H1 (cell line): Measurements from ENCODE around the gene OR2AG2. TPM values are rescaled to one million over a fixed set of nuclear protein-coding genes. Genes with fewer than 3 reads are reported as not detected.

Experiments used
- CTCF ChIA-PET: fragments of 300-600 bp; sonication (Branson Sonifier 250); formaldehyde crosslinking; loops from one replicate; lab custom pipeline; 2021; ENCODE audit not compliant: partially characterized antibody; lab: Charles Lee
- POLR2A ChIA-PET: fragments of 300-600 bp; sonication (Branson Sonifier 250); formaldehyde crosslinking; loops from one replicate; lab custom pipeline; 2021; ENCODE audit warnings: inconsistent platforms; ENCODE audit not compliant: partially characterized antibody; lab: Charles Lee
- DNase-seq, 2 experiments: peaks; one replicate each; pipeline versions ENCODE4 v3.0.0 to v3.0.0-alpha.2; 2010 to 2022; ENCODE audit warnings: low spot score in 2 of 2, low read depth in 1 of 2, mixed read lengths in 1 of 2
- FAIRE-seq: peaks from 2 replicates; lab custom pipeline; 2011; peaks lifted over from hg19 to GRCh38; lab: Jason Lieb, UNC
- H2AFZ ChIP-seq: 2 replicates; pipeline ENCODE4 v1.8.1; 2012; ENCODE audit warnings: low read length, inconsistent platforms
- H2AK5ac ChIP-seq: 2 replicates; pipeline ENCODE4 v1.6.1; 2013; ENCODE audit warnings: low read depth, low read length
- H2BK120ac ChIP-seq: replicated peaks from 2 replicates; pipeline ENCODE3; 2013; ENCODE audit warnings: low read depth, low read length, inconsistent platforms
- H2BK12ac ChIP-seq: 2 replicates; pipeline ENCODE4 v1.6.1; 2013; ENCODE audit warnings: low read depth, low read length
- H2BK15ac ChIP-seq: 2 replicates; pipeline ENCODE4 v1.6.1; 2013; ENCODE audit warnings: low read length
- H2BK20ac ChIP-seq: 2 replicates; pipeline ENCODE4 v1.6.1; 2013; ENCODE audit warnings: low read length
- H2BK5ac ChIP-seq: 2 replicates; pipeline ENCODE4 v1.6.1; 2013; ENCODE audit warnings: low read depth, low read length
- H3K14ac ChIP-seq: 2 replicates; pipeline ENCODE4 v1.6.1; 2013; ENCODE audit warnings: inconsistent platforms; ENCODE audit not compliant: insufficient read length
- H3K18ac ChIP-seq: 2 replicates; pipeline ENCODE4 v1.6.1; 2013; ENCODE audit warnings: low read length; ENCODE audit errors: extremely low read depth
- H3K23ac ChIP-seq: 2 replicates; pipeline ENCODE4 v1.6.1; 2013; ENCODE audit warnings: inconsistent platforms; ENCODE audit not compliant: insufficient read length
- H3K23me2 ChIP-seq: 2 replicates; pipeline ENCODE4 v1.6.1; 2013; ENCODE audit warnings: low read depth, low read length
- H3K27ac ChIP-seq: 2 replicates; pipeline ENCODE4 v1.6.1; 2011; ENCODE audit warnings: low read depth, low read length, inconsistent platforms
- H3K27me3 ChIP-seq, 4 experiments: replicated peaks in 1 of 4; 1 replicate in 1 of 4; 2 replicates in 3 of 4; pipeline versions ENCODE4 v1.6.1 to v1.8.1; 2011 to 2013; ENCODE audit warnings: low read length in 3 of 4, mild to moderate bottlenecking in 3 of 4, inconsistent platforms in 2 of 4, mixed read lengths in 2 of 4, moderate library complexity in 1 of 4; ENCODE audit not compliant: control insufficient read depth in 3 of 4, insufficient read depth in 3 of 4; ENCODE audit errors: extremely low read depth in 1 of 4
- H3K36me3 ChIP-seq, 4 experiments: 2 replicates each; pipeline versions ENCODE4 v1.6.1 to v1.8.1; 2011 to 2013; ENCODE audit warnings: mild to moderate bottlenecking in 4 of 4, low read length in 3 of 4, moderate library complexity in 2 of 4, control low read depth in 1 of 4, inconsistent platforms in 1 of 4; ENCODE audit not compliant: insufficient read depth in 4 of 4, control insufficient read depth in 2 of 4
- H3K4ac ChIP-seq: replicated peaks from 2 replicates; pipeline ENCODE3; 2013; ENCODE audit warnings: low read length, low read depth, mixed read lengths, inconsistent platforms; ENCODE audit not compliant: insufficient read length
- H3K4me1 ChIP-seq, 4 experiments: replicated peaks in 1 of 4; 1 replicate in 1 of 4; 2 replicates in 3 of 4; pipeline versions ENCODE4 v1.6.1 to v1.8.1; 2011 to 2013; ENCODE audit warnings: low read length in 3 of 4, inconsistent platforms in 2 of 4, mixed read lengths in 1 of 4; ENCODE audit not compliant: insufficient read depth in 4 of 4, control insufficient read depth in 3 of 4
- H3K4me2 ChIP-seq, 2 experiments: 2 replicates each; pipeline versions ENCODE4 v1.6.1 to v1.8.1; 2011 to 2013; ENCODE audit warnings: low read depth in 2 of 2, low read length in 2 of 2, control low read depth in 1 of 2, inconsistent platforms in 1 of 2, mild to moderate bottlenecking in 1 of 2; ENCODE audit not compliant: insufficient read depth in 1 of 2
- H3K4me3 ChIP-seq, 4 experiments: fragments of 200-600, 300-600 bp in 1 of 4; sonication (generic), shearing (Covaris generic), sonication (Bioruptor Twin) in 1 of 4; 2 replicates each; pipeline versions ENCODE4 v1.5.1 to v1.8.1; 2011 to 2016; ENCODE audit warnings: low read length in 4 of 4, low read depth in 3 of 4, control low read depth in 2 of 4, inconsistent platforms in 2 of 4, mild to moderate bottlenecking in 2 of 4, mixed read lengths in 1 of 4, moderate library complexity in 1 of 4; ENCODE audit not compliant: insufficient read depth in 2 of 4; ENCODE audit errors: extremely low read depth in 1 of 4
- H3K56ac ChIP-seq: replicated peaks from 2 replicates; pipeline ENCODE3; 2013; ENCODE audit warnings: low read depth, mild to moderate bottlenecking, mixed read lengths, low read length, inconsistent platforms; ENCODE audit not compliant: insufficient read length
- H3K79me1 ChIP-seq: 2 replicates; pipeline ENCODE4 v1.6.1; 2013; ENCODE audit warnings: low read depth, low read length, control low read depth
- H3K79me2 ChIP-seq, 2 experiments: 2 replicates each; pipeline versions ENCODE4 v1.6.1 to v1.8.1; 2012 to 2013; ENCODE audit warnings: low read length in 2 of 2, mild to moderate bottlenecking in 2 of 2, inconsistent platforms in 1 of 2; ENCODE audit not compliant: insufficient read depth in 2 of 2, control insufficient read depth in 1 of 2
- H3K9ac ChIP-seq, 4 experiments: replicated peaks in 1 of 4; 1 replicate in 1 of 4; 2 replicates in 3 of 4; pipeline versions ENCODE4 v1.6.1 to v1.8.1; 2011 to 2013; ENCODE audit warnings: low read depth in 3 of 4, low read length in 3 of 4, control low read depth in 2 of 4, mild to moderate bottlenecking in 2 of 4, moderate library complexity in 2 of 4, inconsistent platforms in 1 of 4; ENCODE audit errors: extremely low read depth in 1 of 4
- H3K9me3 ChIP-seq, 2 experiments: 2 replicates each; pipeline versions ENCODE4 v1.6.1 to v1.8.1; 2012 to 2013; ENCODE audit warnings: mild to moderate bottlenecking in 2 of 2, moderate library complexity in 2 of 2, control low read depth in 1 of 2, inconsistent platforms in 1 of 2, low read depth in 1 of 2, low read length in 1 of 2, mixed read lengths in 1 of 2; ENCODE audit not compliant: insufficient read depth in 2 of 2
- H4K20me1 ChIP-seq, 2 experiments: replicated peaks in 1 of 2; 2 replicates each; pipeline versions ENCODE3 to v1.8.1; 2011 to 2013; ENCODE audit warnings: inconsistent platforms in 2 of 2, low read length in 2 of 2, mild to moderate bottlenecking in 1 of 2; ENCODE audit not compliant: insufficient read depth in 2 of 2, control insufficient read depth in 1 of 2
- H4K5ac ChIP-seq: 2 replicates; pipeline ENCODE4 v1.6.1; 2013; ENCODE audit warnings: low read length, low read depth, mixed read lengths, inconsistent platforms; ENCODE audit not compliant: insufficient read length
- H4K8ac ChIP-seq: 2 replicates; pipeline ENCODE4 v1.8.0; 2013; ENCODE audit warnings: mild to moderate bottlenecking, moderate library complexity, low read length, inconsistent platforms; ENCODE audit not compliant: insufficient read depth; ENCODE audit errors: extremely low read depth
- H4K91ac ChIP-seq: replicated peaks from 2 replicates; pipeline ENCODE3; 2013; ENCODE audit warnings: low read length, mixed read lengths, inconsistent platforms; ENCODE audit not compliant: insufficient read length
- BRCA1 ChIP-seq: IDR thresholded peaks from 2 replicates; pipeline ENCODE4 v1.6.1; 2012; ENCODE audit warnings: low read depth, low read length, improper control_type of control experiment
- HDAC2 ChIP-seq, 2 experiments: fragments of 300-600 bp in 1 of 2; sonication (generic) in 1 of 2; IDR thresholded peaks; 2 replicates each; pipeline ENCODE4 v1.6.1; 2011 to 2012; ENCODE audit warnings: low read depth in 2 of 2, low read length in 2 of 2, mild to moderate bottlenecking in 2 of 2, moderate library complexity in 2 of 2, borderline replicate concordance in 1 of 2, inconsistent platforms in 1 of 2
- HDAC6 ChIP-seq: IDR thresholded peaks from one replicate; pipeline ENCODE4 v1.7.1; 2012; ENCODE audit warnings: low read depth, mild to moderate bottlenecking, inconsistent platforms, low read length, moderate library complexity
- MAX ChIP-seq: IDR thresholded peaks from 2 replicates; pipeline ENCODE4 v1.6.1; 2012; ENCODE audit warnings: inconsistent platforms
- POU5F1 ChIP-seq: IDR thresholded peaks from 2 replicates; pipeline ENCODE4 v1.6.1; 2011; ENCODE audit warnings: low read depth, mild to moderate bottlenecking, low read length, moderate library complexity
- SIRT6 ChIP-seq: IDR thresholded peaks from one replicate; pipeline ENCODE4 v1.7.1; 2012; ENCODE audit warnings: low read length, inconsistent platforms
- SUZ12 ChIP-seq: fragments of 200-600 bp; sonication (generic); IDR thresholded peaks from 2 replicates; pipeline ENCODE4 v1.6.1; 2012; ENCODE audit warnings: mild to moderate bottlenecking, inconsistent platforms, low read length, moderate library complexity, mixed read lengths
- TBP ChIP-seq: IDR thresholded peaks from 2 replicates; pipeline ENCODE4 v1.6.1; 2011; ENCODE audit warnings: low read depth, low read length, improper control_type of control experiment
- YY1 ChIP-seq: IDR thresholded peaks from 2 replicates; pipeline ENCODE4 v1.6.1; 2011; ENCODE audit warnings: low read depth, mild to moderate bottlenecking, low read length
- ZNF274 ChIP-seq: IDR thresholded peaks from 2 replicates; pipeline ENCODE4 v1.7.0; 2012; ENCODE audit warnings: low read length, borderline replicate concordance; ENCODE audit errors: extremely low read depth
- WGBS, 2 experiments: shearing (Covaris generic) in 1 of 2; methylation state at CpG; one replicate each; pipeline versions ENCODE4 v1.1.6 to v1.1.7; 2013 to 2015; ENCODE audit warnings: low lambda C conversion rate in 2 of 2, mixed read lengths in 2 of 2, inconsistent platforms in 1 of 2, low coverage in 1 of 2, missing lambda C conversion rate in 1 of 2; ENCODE audit not compliant: insufficient replicate concordance in 2 of 2, insufficient coverage in 1 of 2, insufficient read length in 1 of 2; ENCODE audit errors: extremely low coverage in 1 of 2, missing lambda C conversion rate in 1 of 2; 5-methylcytosine and 5-hydroxymethylcytosine counted together
- polyA plus RNA-seq, 7 experiments: library from polyadenylated mRNA; depleted of rRNA in 3 of 7; stranded (reverse) in 5 of 7; unstranded in 2 of 7; fragments of >200 nt in 5 of 7; fragments of 200-250 nt in 2 of 7; gene quantifications; 1 replicate in 5 of 7; 2 replicates in 1 of 7; 4 replicates in 1 of 7; pipeline versions ENCODE4 v1.2.1 to v1.2.3, GENCODE V29; 2011 to 2013; ENCODE audit warnings: missing spikeins in 2 of 7, mixed read lengths in 2 of 7
- total RNA-seq: library from RNA; stranded (reverse); fragmentation: NEBNext Ultra II Directional; extraction: Animal tissue kit (Norgen Biotek cat#: 25700); gene quantifications from 2 replicates; pipeline ENCODE4 v1.2.1, GENCODE V29; 2021
- TF ChIP-seq, protein P1 (sequence below), 3 experiments: IDR thresholded peaks; 1 replicate in 2 of 3; 2 replicates in 1 of 3; pipeline versions ENCODE4 v1.5.1 to v1.6.1; 2011; ENCODE audit warnings: low read length in 3 of 3, mild to moderate bottlenecking in 3 of 3, inconsistent platforms in 2 of 3, low read depth in 1 of 3, moderate library complexity in 1 of 3; ENCODE audit not compliant: insufficient read depth in 1 of 3; ENCODE audit errors: control extremely low read depth in 1 of 3

Gene OR2AG2
- total and polyA plus RNA-seq, 2 of the 8 experiments (the other 6 are each of a cell fraction or from before 2014, with no cell fraction given), result 0.22 to 0.74 TPM

GRCh38 chr11:6745018-6745417, 26.8 kb downstream of the OR2AG2 start:
- Histone ChIP-seq H3K23ac (no peak overlapping the region), H3K9ac (no peak overlapping the region), H3K79me1 (no peaks in the 10 kb centered on the region), H2BK5ac (no peak overlapping the region), H3K14ac (no peak overlapping the region), H4K20me1 (no peaks in the 10 kb centered on the region), H4K8ac (no peak overlapping the region), H3K4me1 (no peaks in the 10 kb centered on the region), H3K56ac (no peak overlapping the region), H3K27ac (no peak overlapping the region), H2BK12ac (no peak overlapping the region), H3K36me3 (no peaks in the 10 kb centered on the region), H3K4ac (no peak overlapping the region), H4K5ac (no peak overlapping the region), H3K18ac (no peak overlapping the region), H2AFZ (no peak overlapping the region), H3K4me2 (no peak overlapping the region), H3K27me3 (no peaks in the 10 kb centered on the region), H3K79me2 (no peaks in the 10 kb centered on the region), H3K9me3 (no peaks in the 10 kb centered on the region), H2BK15ac (no peak overlapping the region), H2BK120ac (no peak overlapping the region), H3K4me3 (no peak overlapping the region), H2AK5ac (no peak overlapping the region), H4K91ac (no peak overlapping the region), H2BK20ac (no peak overlapping the region), H3K23me2 (no peaks in the 10 kb centered on the region)
- CTCF ChIA-PET, result interaction anchor here (1.4 to 7.8 kb wide), 2 partner anchors 12 to 26 kb away, joined by 3 to 86 read pairs; no protein-coding TSS in a partner anchor
- 71% methylated on average over 4 of the region's 4 CpGs; no CpG with 5 or more reads in 1 of the 2 experiments for whole genome bisulfite sequencing, 2 experiments
- POLR2A ChIA-PET, result interaction anchor here (0.7 kb wide), 1 partner anchor 24 kb away, joined by 3 read pairs; no protein-coding TSS in a partner anchor
- DNase-seq (no peak), FAIRE-seq (peak; percentile 24)
- TF ChIP-seq MAX (no peak), SIRT6 (no peak), HDAC6 (no peak), ZNF274 (no peak), POU5F1 (no peak), TBP (no peak), HDAC2 (IDR thresholded peaks at IDR 0.05; ENCODE audit: borderline replicate concordance in 1 of 2, low read depth in 2 of 2, low read length in 2 of 2) (no peak), YY1 (no peak), BRCA1 (no peak), SUZ12 (no peak)
- TF ChIP-seq, protein P1, sequence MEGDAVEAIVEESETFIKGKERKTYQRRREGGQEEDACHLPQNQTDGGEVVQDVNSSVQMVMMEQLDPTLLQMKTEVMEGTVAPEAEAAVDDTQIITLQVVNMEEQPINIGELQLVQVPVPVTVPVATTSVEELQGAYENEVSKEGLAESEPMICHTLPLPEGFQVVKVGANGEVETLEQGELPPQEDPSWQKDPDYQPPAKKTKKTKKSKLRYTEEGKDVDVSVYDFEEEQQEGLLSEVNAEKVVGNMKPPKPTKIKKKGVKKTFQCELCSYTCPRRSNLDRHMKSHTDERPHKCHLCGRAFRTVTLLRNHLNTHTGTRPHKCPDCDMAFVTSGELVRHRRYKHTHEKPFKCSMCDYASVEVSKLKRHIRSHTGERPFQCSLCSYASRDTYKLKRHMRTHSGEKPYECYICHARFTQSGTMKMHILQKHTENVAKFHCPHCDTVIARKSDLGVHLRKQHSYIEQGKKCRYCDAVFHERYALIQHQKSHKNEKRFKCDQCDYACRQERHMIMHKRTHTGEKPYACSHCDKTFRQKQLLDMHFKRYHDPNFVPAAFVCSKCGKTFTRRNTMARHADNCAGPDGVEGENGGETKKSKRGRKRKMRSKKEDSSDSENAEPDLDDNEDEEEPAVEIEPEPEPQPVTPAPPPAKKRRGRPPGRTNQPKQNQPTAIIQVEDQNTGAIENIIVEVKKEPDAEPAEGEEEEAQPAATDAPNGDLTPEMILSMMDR (IDR thresholded peaks at IDR 0.05; ENCODE audit: control extremely low read depth in 1 of 3, insufficient read depth in 1 of 3, low read depth in 1 of 3, low read length in 3 of 3), result no peak
